ENCODE data around the gene ECD.

GRCh38 chr10:73134727-73135126 is 33.1 kb downstream of the ECD start:
- TF ChIP-seq EP300 (IDR thresholded peaks at IDR 0.05; ENCODE audit: borderline replicate concordance) (no peak), REST (IDR thresholded peaks at IDR 0.05; ENCODE audit: low read depth) (no peak), YY1 (IDR thresholded peaks at IDR 0.05; ENCODE audit: low read depth) (no peak), CEBPB (IDR thresholded peaks at IDR 0.05) (no peak), ZBTB7A (IDR thresholded peaks at IDR 0.05; ENCODE audit: low read depth) (no peak), FOXM1 (IDR thresholded peaks at IDR 0.05; ENCODE audit: borderline replicate concordance, low read depth) (no peak), MAX (IDR thresholded peaks at IDR 0.05) (no peak), RAD21 (IDR thresholded peaks at IDR 0.05; ENCODE audit: low read depth) (no peak)

Measured in Ishikawa (cell line).